SK-N-SH (cell line): ENCODE measurements around the gene STARD5. TPM values are rescaled to one million over a fixed set of nuclear protein-coding genes. Genes with fewer than 3 reads are reported as not detected.
A peak's percentile ranks its signal among the peaks of the same experiment; 100 is the strongest.

ENCODE experiments used
- CTCF ChIA-PET: fragments of 300-600, 350-600 bp; formaldehyde crosslinking; extraction: SDS; loops from one replicate; lab custom pipeline; 2021; lab: Yijun Ruan, JAX
- POLR2A ChIA-PET: fragments of 350-600 bp; sonication (Branson Sonifier 250); formaldehyde crosslinking; extraction: SDS; loops from one replicate; lab custom pipeline; 2020; ENCODE audit warnings: antibody characterized with exemption, inconsistent platforms; lab: Yijun Ruan, JAX
- DNase-seq: peaks from one replicate; pipeline ENCODE4 v3.0.0; 2012
- H2AFZ ChIP-seq: fragments of 200-600 bp; sonication (generic); 2 replicates; pipeline ENCODE4 v1.8.1; 2016; ENCODE audit warnings: antibody characterized with exemption, mild to moderate bottlenecking, low read depth
- H3F3A ChIP-seq: fragments of 200-600 bp; sonication (generic); replicated peaks from 2 replicates; pipeline ENCODE3; 2016; ENCODE audit warnings: antibody characterized with exemption, mild to moderate bottlenecking; ENCODE audit not compliant: insufficient read depth
- H3K27ac ChIP-seq, 2 experiments: fragments of 200-500 bp in 1 of 2; fragments of 200-600 bp in 1 of 2; sonication (Bioruptor generic) in 1 of 2; sonication (generic), shearing (Covaris generic) in 1 of 2; 2 replicates each; pipeline versions ENCODE4 v1.5.1 to v1.6.1; 2014 to 2016; ENCODE audit warnings: low read depth in 2 of 2, inconsistent platforms in 1 of 2, low read length in 1 of 2, mild to moderate bottlenecking in 1 of 2, mixed read lengths in 1 of 2
- H3K27me3 ChIP-seq: fragments of 200-600 bp; sonication (generic), shearing (Covaris generic); 2 replicates; pipeline ENCODE4 v1.6.1; 2016; ENCODE audit warnings: mixed run types; ENCODE audit not compliant: insufficient read depth
- H3K36me3 ChIP-seq, 2 experiments: fragments of 200-500 bp in 1 of 2; fragments of 200-600 bp in 1 of 2; sonication (Bioruptor generic) in 1 of 2; sonication (generic) in 1 of 2; replicated peaks in 1 of 2; 2 replicates each; pipeline versions ENCODE3 to v1.5.1; 2014 to 2016; ENCODE audit warnings: low read length in 1 of 2, mild to moderate bottlenecking in 1 of 2; ENCODE audit not compliant: insufficient read depth in 2 of 2, control insufficient read depth in 1 of 2
- H3K4me1 ChIP-seq, 2 experiments: fragments of 200-500 bp in 1 of 2; fragments of 200-600 bp in 1 of 2; sonication (Bioruptor generic) in 1 of 2; sonication (generic), shearing (Covaris generic) in 1 of 2; 2 replicates each; pipeline versions ENCODE4 v1.5.1 to v1.6.1; 2014 to 2016; ENCODE audit warnings: low read depth in 1 of 2, low read length in 1 of 2, mixed run types in 1 of 2; ENCODE audit not compliant: insufficient read depth in 2 of 2, control insufficient read depth in 1 of 2
- H3K4me2 ChIP-seq: fragments of 200-600 bp; sonication (generic), shearing (Covaris generic); 2 replicates; pipeline ENCODE4 v1.6.1; 2017; ENCODE audit warnings: mixed run types
- H3K4me3 ChIP-seq, 2 experiments: fragments of 200-500 bp in 1 of 2; fragments of 200-600 bp in 1 of 2; sonication (Bioruptor generic) in 1 of 2; sonication (generic), shearing (Covaris generic) in 1 of 2; 2 replicates each; pipeline versions ENCODE4 v1.5.1 to v1.8.1; 2014 to 2016; ENCODE audit warnings: low read depth in 2 of 2, inconsistent platforms in 1 of 2, low read length in 1 of 2, mild to moderate bottlenecking in 1 of 2, mixed read lengths in 1 of 2, moderate library complexity in 1 of 2
- H3K79me2 ChIP-seq: fragments of 200-600 bp; sonication (generic); 2 replicates; pipeline ENCODE4 v1.8.1; 2017; ENCODE audit warnings: mild to moderate bottlenecking; ENCODE audit not compliant: insufficient read depth
- H3K9ac ChIP-seq: fragments of 200-600 bp; sonication (generic); 2 replicates; pipeline ENCODE4 v1.6.1; 2017; ENCODE audit warnings: mixed run types
- H3K9me2 ChIP-seq: fragments of 200-600 bp; sonication (generic); 2 replicates; pipeline ENCODE4 v1.6.1; 2017; ENCODE audit warnings: mixed run types
- H3K9me3 ChIP-seq: fragments of 200-600 bp; sonication (generic); 2 replicates; pipeline ENCODE4 v1.6.1; 2017; ENCODE audit warnings: mixed run types, mild to moderate bottlenecking, moderate library complexity
- H4K20me1 ChIP-seq: fragments of 200-600 bp; sonication (generic); 2 replicates; pipeline ENCODE4 v1.6.1; 2017; ENCODE audit warnings: mild to moderate bottlenecking, mixed run types; ENCODE audit not compliant: insufficient read depth
- ELF1 ChIP-seq: IDR thresholded peaks from 2 replicates; pipeline ENCODE4 v1.4.0; 2012
- EP300 ChIP-seq, 2 experiments: IDR thresholded peaks; 2 replicates each; pipeline versions ENCODE4 v1.4.0 to v1.6.1; 2012; ENCODE audit warnings: borderline replicate concordance in 1 of 2, low read depth in 1 of 2, low read length in 1 of 2
- FOXM1 ChIP-seq: IDR thresholded peaks from 2 replicates; pipeline ENCODE4 v1.4.0; 2012; ENCODE audit warnings: low read depth, mild to moderate bottlenecking
- GABPA ChIP-seq: IDR thresholded peaks from 2 replicates; pipeline ENCODE4 v1.4.0; 2012; ENCODE audit warnings: low read depth, mild to moderate bottlenecking
- JUND ChIP-seq: IDR thresholded peaks from 2 replicates; pipeline ENCODE4 v1.4.0; 2012
- MEF2A ChIP-seq: IDR thresholded peaks from 2 replicates; pipeline ENCODE4 v1.4.0; 2012; ENCODE audit warnings: low read depth, borderline replicate concordance
- NFIC ChIP-seq: IDR thresholded peaks from 2 replicates; pipeline ENCODE4 v1.4.0; 2012; ENCODE audit warnings: borderline replicate concordance
- NRF1 ChIP-seq: IDR thresholded peaks from 2 replicates; pipeline ENCODE4 v1.6.1; 2012; ENCODE audit warnings: low read depth, mild to moderate bottlenecking, low read length
- POLR2AphosphoS5 ChIP-seq: IDR thresholded peaks from 2 replicates; pipeline ENCODE4 v1.6.1; 2012; ENCODE audit warnings: low read depth, low read length
- RCOR1 ChIP-seq: fragments of 150-350 bp; IDR thresholded peaks from 2 replicates; pipeline ENCODE4 v1.6.1; 2017; ENCODE audit warnings: antibody characterized with exemption, low read length
- SIN3A ChIP-seq: IDR thresholded peaks from 2 replicates; pipeline ENCODE4 v1.6.1; 2012; ENCODE audit warnings: low read depth, mild to moderate bottlenecking, low read length, moderate library complexity, borderline replicate concordance
- SMC3 ChIP-seq: IDR thresholded peaks from 2 replicates; pipeline ENCODE4 v1.6.1; 2012; ENCODE audit warnings: low read depth, low read length, improper control_type of control experiment
- TCF12 ChIP-seq: IDR thresholded peaks from 2 replicates; pipeline ENCODE4 v1.4.0; 2012
- TEAD4 ChIP-seq: IDR thresholded peaks from 2 replicates; pipeline ENCODE4 v1.4.0; 2012; ENCODE audit warnings: mild to moderate bottlenecking, borderline replicate concordance; ENCODE audit not compliant: insufficient read depth
- WGBS: methylation state at CpG from one replicate; pipeline ENCODE4 v1.1.6; 2017; ENCODE audit warnings: low lambda C conversion rate; 5-methylcytosine and 5-hydroxymethylcytosine counted together
- polyA plus RNA-seq, 3 experiments: library from polyadenylated mRNA; depleted of rRNA; stranded (reverse); fragments of >200 nt; gene quantifications; 2 replicates each; pipeline ENCODE4 v1.2.3, GENCODE V29; 2012
- TF ChIP-seq, protein P1 (sequence below): IDR thresholded peaks from 2 replicates; pipeline ENCODE4 v1.6.1; 2012; ENCODE audit warnings: mild to moderate bottlenecking, low read depth, low read length, moderate library complexity
- TF ChIP-seq, protein P2 (sequence below): fragments of 200-600 bp; sonication (generic); IDR thresholded peaks from 2 replicates; pipeline ENCODE4 v1.6.1; 2017; ENCODE audit warnings: antibody characterized with exemption, mild to moderate bottlenecking, moderate library complexity

STARD5 gene
- polyA plus RNA-seq, 1 of the 3 experiments (the other 2 are of a cell fraction) = 1.6 TPM

DNA sequence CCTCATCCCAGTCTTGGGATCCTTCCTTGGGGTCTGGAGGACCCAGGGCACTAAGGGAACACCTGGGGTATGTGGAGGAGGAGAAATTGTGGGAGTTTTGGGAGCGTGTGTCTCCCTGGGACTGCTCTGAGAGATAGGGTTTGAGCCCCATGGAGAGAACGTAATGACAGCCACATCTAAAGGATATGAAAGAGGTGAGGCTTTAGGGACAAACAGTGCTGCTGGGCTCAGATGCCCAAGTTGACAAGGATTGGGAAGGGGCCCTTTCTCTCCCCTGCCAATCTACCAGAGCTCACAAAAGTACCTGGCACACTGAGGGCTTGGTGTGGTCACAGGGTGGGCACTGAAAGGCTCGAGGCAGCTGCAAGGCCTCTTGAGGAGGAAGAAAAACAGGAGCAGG is 13.3 kb upstream of the STARD5 start:
- no peak overlapping the region for H2AFZ ChIP-seq
- CTCF ChIA-PET = interaction anchor here (1.0 to 1.7 kb wide), 3 partner anchors 9 to 64 kb away, joined by 4 to 5 read pairs (median 4); no protein-coding TSS in a partner anchor
- H4K20me1 ChIP-seq = 0 out of 2 replicates have a peak, but pooled peaks cover 9% of the 10 kb centered on the region
- no peaks in the 10 kb centered on the region for H3K9me2 ChIP-seq
- TF ChIP-seq SMC3 = no peak
- TF ChIP-seq TCF12 = no peak
- TF ChIP-seq GABPA = no peak
- no peak for TF ChIP-seq TEAD4
- TF ChIP-seq SIN3A = no peak
- TF ChIP-seq, protein P1, sequence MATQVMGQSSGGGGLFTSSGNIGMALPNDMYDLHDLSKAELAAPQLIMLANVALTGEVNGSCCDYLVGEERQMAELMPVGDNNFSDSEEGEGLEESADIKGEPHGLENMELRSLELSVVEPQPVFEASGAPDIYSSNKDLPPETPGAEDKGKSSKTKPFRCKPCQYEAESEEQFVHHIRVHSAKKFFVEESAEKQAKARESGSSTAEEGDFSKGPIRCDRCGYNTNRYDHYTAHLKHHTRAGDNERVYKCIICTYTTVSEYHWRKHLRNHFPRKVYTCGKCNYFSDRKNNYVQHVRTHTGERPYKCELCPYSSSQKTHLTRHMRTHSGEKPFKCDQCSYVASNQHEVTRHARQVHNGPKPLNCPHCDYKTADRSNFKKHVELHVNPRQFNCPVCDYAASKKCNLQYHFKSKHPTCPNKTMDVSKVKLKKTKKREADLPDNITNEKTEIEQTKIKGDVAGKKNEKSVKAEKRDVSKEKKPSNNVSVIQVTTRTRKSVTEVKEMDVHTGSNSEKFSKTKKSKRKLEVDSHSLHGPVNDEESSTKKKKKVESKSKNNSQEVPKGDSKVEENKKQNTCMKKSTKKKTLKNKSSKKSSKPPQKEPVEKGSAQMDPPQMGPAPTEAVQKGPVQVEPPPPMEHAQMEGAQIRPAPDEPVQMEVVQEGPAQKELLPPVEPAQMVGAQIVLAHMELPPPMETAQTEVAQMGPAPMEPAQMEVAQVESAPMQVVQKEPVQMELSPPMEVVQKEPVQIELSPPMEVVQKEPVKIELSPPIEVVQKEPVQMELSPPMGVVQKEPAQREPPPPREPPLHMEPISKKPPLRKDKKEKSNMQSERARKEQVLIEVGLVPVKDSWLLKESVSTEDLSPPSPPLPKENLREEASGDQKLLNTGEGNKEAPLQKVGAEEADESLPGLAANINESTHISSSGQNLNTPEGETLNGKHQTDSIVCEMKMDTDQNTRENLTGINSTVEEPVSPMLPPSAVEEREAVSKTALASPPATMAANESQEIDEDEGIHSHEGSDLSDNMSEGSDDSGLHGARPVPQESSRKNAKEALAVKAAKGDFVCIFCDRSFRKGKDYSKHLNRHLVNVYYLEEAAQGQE = no peak
- no peak for TF ChIP-seq ELF1
- TF ChIP-seq NRF1 = no peak
- no peak for TF ChIP-seq EP300 (IDR thresholded peaks at IDR 0.05; ENCODE audit: borderline replicate concordance in 1 of 2, low read depth in 1 of 2, low read length in 1 of 2)
- no peak for TF ChIP-seq FOXM1
- no peak for TF ChIP-seq JUND
- no peak for TF ChIP-seq POLR2AphosphoS5
- TF ChIP-seq, protein P2, sequence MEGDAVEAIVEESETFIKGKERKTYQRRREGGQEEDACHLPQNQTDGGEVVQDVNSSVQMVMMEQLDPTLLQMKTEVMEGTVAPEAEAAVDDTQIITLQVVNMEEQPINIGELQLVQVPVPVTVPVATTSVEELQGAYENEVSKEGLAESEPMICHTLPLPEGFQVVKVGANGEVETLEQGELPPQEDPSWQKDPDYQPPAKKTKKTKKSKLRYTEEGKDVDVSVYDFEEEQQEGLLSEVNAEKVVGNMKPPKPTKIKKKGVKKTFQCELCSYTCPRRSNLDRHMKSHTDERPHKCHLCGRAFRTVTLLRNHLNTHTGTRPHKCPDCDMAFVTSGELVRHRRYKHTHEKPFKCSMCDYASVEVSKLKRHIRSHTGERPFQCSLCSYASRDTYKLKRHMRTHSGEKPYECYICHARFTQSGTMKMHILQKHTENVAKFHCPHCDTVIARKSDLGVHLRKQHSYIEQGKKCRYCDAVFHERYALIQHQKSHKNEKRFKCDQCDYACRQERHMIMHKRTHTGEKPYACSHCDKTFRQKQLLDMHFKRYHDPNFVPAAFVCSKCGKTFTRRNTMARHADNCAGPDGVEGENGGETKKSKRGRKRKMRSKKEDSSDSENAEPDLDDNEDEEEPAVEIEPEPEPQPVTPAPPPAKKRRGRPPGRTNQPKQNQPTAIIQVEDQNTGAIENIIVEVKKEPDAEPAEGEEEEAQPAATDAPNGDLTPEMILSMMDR = no peak
- H3K4me3 ChIP-seq = no peak overlapping the region
- no peak overlapping the region for H3K27ac ChIP-seq
- WGBS = 74% methylated on average over 2 of the region's 3 CpGs
- H3K79me2 ChIP-seq = no peaks in the 10 kb centered on the region
- H3K36me3 ChIP-seq = no peaks in the 10 kb centered on the region
- no peak overlapping the region for H3K9ac ChIP-seq
- POLR2A ChIA-PET = no interaction called here
- no peak overlapping the region for H3K4me2 ChIP-seq
- H3K9me3 ChIP-seq = no peaks in the 10 kb centered on the region
- peaks cover 12% of the 10 kb centered on the region for H3F3A ChIP-seq
- DNase-seq = no peak
- no peaks in the 10 kb centered on the region for H3K27me3 ChIP-seq
- H3K4me1 ChIP-seq = peaks cover 0 to 12% of the 10 kb centered on the region in 2 experiments; a peak in 2 of 4 replicates

DNA sequence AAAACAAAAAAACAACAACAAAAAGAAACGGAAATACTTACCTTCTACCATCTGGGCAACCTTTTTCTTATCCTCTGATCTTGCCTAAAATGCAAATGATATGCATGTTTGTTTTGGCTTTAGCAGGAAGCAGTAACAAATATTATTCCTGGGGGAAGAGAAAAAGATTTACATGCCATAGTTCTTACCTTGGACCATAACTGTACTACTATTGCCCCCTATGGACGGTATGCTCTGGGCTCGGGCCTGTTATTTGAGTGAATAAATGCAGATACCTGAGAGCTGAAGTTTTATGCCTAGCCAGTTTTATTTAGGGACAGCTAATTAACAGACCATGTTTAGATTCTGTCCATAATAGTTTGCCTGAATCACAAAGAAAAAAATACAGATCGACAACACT is 12.6 kb upstream of the STARD5 start:
- no peaks in the 10 kb centered on the region for H3K27me3 ChIP-seq
- H3K36me3 ChIP-seq = no peaks in the 10 kb centered on the region
- no peaks in the 10 kb centered on the region for H3K9me3 ChIP-seq
- no peak overlapping the region for H3K4me2 ChIP-seq
- no peaks in the 10 kb centered on the region for H3K9me2 ChIP-seq
- H3K79me2 ChIP-seq = no peaks in the 10 kb centered on the region
- no peak for DNase-seq
- no peak overlapping the region for H2AFZ ChIP-seq
- H3K4me3 ChIP-seq = no peak overlapping the region
- 0 out of 2 replicates have a peak, but pooled peaks cover 9% of the 10 kb centered on the region for H4K20me1 ChIP-seq
- CTCF ChIA-PET = interaction anchor here (1.0 to 1.2 kb wide), 2 partner anchors 9 to 12 kb away, joined by 4 read pairs; no protein-coding TSS in a partner anchor
- WGBS = 81% methylated on average over 4 of the region's 4 CpGs
- peaks cover 0 to 12% of the 10 kb centered on the region in 2 experiments; a peak in 2 of 4 replicates for H3K4me1 ChIP-seq
- POLR2A ChIA-PET = no interaction called here
- no peak overlapping the region for H3K27ac ChIP-seq
- H3K9ac ChIP-seq = no peak overlapping the region
- TF ChIP-seq MEF2A (no peak), FOXM1 (no peak), RCOR1 (no peak), NFIC (no peak)
- TF ChIP-seq, protein P2 = peak; percentile 55
- H3F3A ChIP-seq = peaks cover 12% of the 10 kb centered on the region
